Measurements from ENCODE around the gene AOC1. TPM values are rescaled to one million over a fixed set of nuclear protein-coding genes. Genes with fewer than 3 reads are reported as not detected.

AOC1 gene
- total and polyA plus RNA-seq, 2 of the 4 experiments (the other 2 are of a cell fraction): not detected

GRCh38 chr7:150854066-150855000 is 2.0 kb downstream of the AOC1 start (continued):
- TF ChIP-seq MAFK (IDR thresholded peaks at IDR 0.05; ENCODE audit: low read depth, low read length): no peak

DNA sequence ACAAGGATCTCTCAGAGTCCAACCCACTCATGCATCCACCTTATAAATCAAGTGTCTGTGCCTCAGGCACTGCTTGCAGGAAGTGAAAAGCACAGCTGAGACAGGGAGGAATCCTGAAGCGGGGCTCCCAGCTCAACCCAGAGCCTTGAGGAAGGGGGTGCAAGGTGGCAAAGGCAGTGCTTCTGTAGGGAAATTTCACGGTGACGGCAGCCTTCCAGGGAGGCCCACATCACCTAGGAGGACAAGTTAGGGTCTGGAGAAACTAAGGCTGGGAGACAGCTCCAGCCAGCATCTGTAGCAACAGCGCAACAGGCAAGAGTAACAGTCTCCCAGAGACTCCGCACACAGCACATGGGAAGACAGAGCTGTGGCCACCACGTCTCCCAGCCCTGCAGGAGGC is 2.7 kb downstream of the AOC1 start:
- H3K79me1 ChIP-seq (ENCODE audit: low read depth in 1 of 2, low read length in 2 of 2): no peaks in the 10 kb centered on the region
- H2BK5ac ChIP-seq (ENCODE audit: low read depth, low read length, poor library complexity, severe bottlenecking): no peak overlapping the region
- H2BK120ac ChIP-seq (ENCODE audit: low read depth, low read length): no peak overlapping the region
- H2AK9ac ChIP-seq (replicated peaks; ENCODE audit: low read depth, low read length, poor library complexity): no peak overlapping the region
- H3K36me3 ChIP-seq (ENCODE audit: control insufficient read depth, insufficient read depth, low read length): no peaks in the 10 kb centered on the region
- H3K14ac ChIP-seq (replicated peaks; ENCODE audit: low read depth, low read length): no peak overlapping the region
- H3K56ac ChIP-seq (ENCODE audit: extremely low read depth, insufficient read depth, low read length): no peak overlapping the region
- no peaks in the 10 kb centered on the region for H3K4me1 ChIP-seq (ENCODE audit: control insufficient read depth, insufficient read depth, low read length)
- H2BK15ac ChIP-seq (ENCODE audit: low read depth, low read length): no peak overlapping the region
- no peak overlapping the region for H3K27ac ChIP-seq (ENCODE audit: insufficient read depth, low read length)
- no peak overlapping the region for H2BK20ac ChIP-seq (ENCODE audit: low read depth, low read length)
- H3K4me2 ChIP-seq (ENCODE audit: low read depth, low read length): no peak overlapping the region
- ChIA-PET CTCF (no interaction called here), POLR2A (ENCODE audit: unreplicated experiment) (no interaction called here)
- DNase-seq (no peak), ATAC-seq (ENCODE audit: low read depth) (no peak)
- H3K9me1 ChIP-seq (ENCODE audit: insufficient read depth, low read length): no peaks in the 10 kb centered on the region
- BruUV-seq (replicated peaks): no TSS peak
- WGBS, 2 experiments (ENCODE audit: extremely low coverage in 2 of 2, insufficient read length in 1 of 2): 80% methylated on average over 3 of the region's 6 CpGs; no CpG with 5 or more reads in 1 of the 2 experiments
- no peak overlapping the region for H3K4ac ChIP-seq (ENCODE audit: low read depth, low read length)
- no peaks in the 10 kb centered on the region for H3K9me3 ChIP-seq (ENCODE audit: control insufficient read depth, insufficient read depth, low read length)
- H3K9ac ChIP-seq (ENCODE audit: low read depth, low read length): no peak overlapping the region
- no peak overlapping the region for H2AK5ac ChIP-seq (ENCODE audit: low read depth, low read length)
- intact Hi-C loops (cut with micrococcal nuclease): no loop called here
- dilution Hi-C loops (cut with HindIII; ENCODE audit: low sequenced_read_pairs, unreplicated experiment): no loop called here
- peaks cover 9% of the 10 kb centered on the region; the same call in 1 of the 2 replicates for H3K27me3 ChIP-seq (ENCODE audit: control insufficient read depth, insufficient read depth, low read length)
- no peak overlapping the region for H4K5ac ChIP-seq (ENCODE audit: low read depth, low read length)
- no peak overlapping the region for H3K4me3 ChIP-seq (ENCODE audit: insufficient read depth, low read depth, low read length)
- H4K8ac ChIP-seq (ENCODE audit: low read depth in 2 of 2, low read length in 2 of 2): no peak overlapping the region
- no peak overlapping the region for H4K91ac ChIP-seq (ENCODE audit: insufficient read depth, low read depth, low read length)
- H4K20me1 ChIP-seq (ENCODE audit: insufficient read depth, low read length): no peaks in the 10 kb centered on the region
- H3K23ac ChIP-seq (ENCODE audit: low read depth, low read length): no peak overlapping the region
- in situ Hi-C loops (cut with MboI; ENCODE audit: low sequenced_read_pairs): no loop called here
- H3K18ac ChIP-seq (ENCODE audit: low read depth, low read length): no peak overlapping the region
- TF ChIP-seq, protein P1, sequence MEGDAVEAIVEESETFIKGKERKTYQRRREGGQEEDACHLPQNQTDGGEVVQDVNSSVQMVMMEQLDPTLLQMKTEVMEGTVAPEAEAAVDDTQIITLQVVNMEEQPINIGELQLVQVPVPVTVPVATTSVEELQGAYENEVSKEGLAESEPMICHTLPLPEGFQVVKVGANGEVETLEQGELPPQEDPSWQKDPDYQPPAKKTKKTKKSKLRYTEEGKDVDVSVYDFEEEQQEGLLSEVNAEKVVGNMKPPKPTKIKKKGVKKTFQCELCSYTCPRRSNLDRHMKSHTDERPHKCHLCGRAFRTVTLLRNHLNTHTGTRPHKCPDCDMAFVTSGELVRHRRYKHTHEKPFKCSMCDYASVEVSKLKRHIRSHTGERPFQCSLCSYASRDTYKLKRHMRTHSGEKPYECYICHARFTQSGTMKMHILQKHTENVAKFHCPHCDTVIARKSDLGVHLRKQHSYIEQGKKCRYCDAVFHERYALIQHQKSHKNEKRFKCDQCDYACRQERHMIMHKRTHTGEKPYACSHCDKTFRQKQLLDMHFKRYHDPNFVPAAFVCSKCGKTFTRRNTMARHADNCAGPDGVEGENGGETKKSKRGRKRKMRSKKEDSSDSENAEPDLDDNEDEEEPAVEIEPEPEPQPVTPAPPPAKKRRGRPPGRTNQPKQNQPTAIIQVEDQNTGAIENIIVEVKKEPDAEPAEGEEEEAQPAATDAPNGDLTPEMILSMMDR (conservative IDR thresholded peaks at IDR 0.05; ENCODE audit: low read depth, low read length): no peak
- no peak overlapping the region for H2AFZ ChIP-seq (replicated peaks; ENCODE audit: low read length, poor library complexity)
